K562 (cell line): ENCODE data around the gene RTL1.

Source experiments
- ESRRA ChIP-seq: fragments of 450-650 bp; IDR thresholded peaks from 2 replicates; pipeline ENCODE4 v1.6.1; 2014; ENCODE audit warnings: low read depth, mild to moderate bottlenecking, moderate library complexity, borderline replicate concordance
- EZH2 ChIP-seq: IDR thresholded peaks from 2 replicates; pipeline ENCODE4 v1.6.1; 2012; ENCODE audit warnings: low read depth, mild to moderate bottlenecking, inconsistent platforms, low read length, borderline replicate concordance
- POLR2AphosphoS2 ChIP-seq: IDR thresholded peaks from 2 replicates; pipeline ENCODE4 v1.6.1; 2012; ENCODE audit warnings: low read length, improper control_type of control experiment
- SOX6 ChIP-seq: fragments of 450-650 bp; IDR thresholded peaks from 2 replicates; pipeline ENCODE4 v1.6.1; 2014; ENCODE audit warnings: mild to moderate bottlenecking
- TEAD4 ChIP-seq, 2 experiments: sonication (generic) in 1 of 2; formaldehyde crosslinking in 1 of 2; IDR thresholded peaks; 2 replicates each; pipeline versions ENCODE4 v1.6.1 to v1.8.0; 2012 to 2022; ENCODE audit warnings: borderline replicate concordance in 1 of 2, inconsistent platforms in 1 of 2, low read length in 1 of 2, mild to moderate bottlenecking in 1 of 2, missing genetic modification reagents in 1 of 2
- TF ChIP-seq, protein P1 (sequence below), 2 experiments: fragments of 450-650 bp in 1 of 2; sonication (generic) in 1 of 2; formaldehyde crosslinking in 1 of 2; IDR thresholded peaks in 1 of 2; conservative IDR thresholded peaks in 1 of 2; 2 replicates each; pipeline versions ENCODE4 v1.6.1 to v1.8.1; 2016 to 2023; ENCODE audit warnings: mild to moderate bottlenecking in 2 of 2, moderate library complexity in 2 of 2, inconsistent platforms in 1 of 2, missing genetic modification reagents in 1 of 2
- TF ChIP-seq, protein P2 (sequence below), 3 experiments: IDR thresholded peaks in 2 of 3; conservative IDR thresholded peaks in 1 of 3; 2 replicates each; pipeline ENCODE4 v1.5.1; 2011 to 2012; ENCODE audit warnings: low read length in 3 of 3, mild to moderate bottlenecking in 3 of 3, control low read depth in 2 of 3, improper control_type of control experiment in 1 of 3, inconsistent platforms in 1 of 3, low read depth in 1 of 3, mixed read lengths in 1 of 3, moderate library complexity in 1 of 3; ENCODE audit not compliant: insufficient read depth in 2 of 3
- TF ChIP-seq, protein P3 (sequence below): fragments of 450-650 bp; formaldehyde crosslinking; IDR thresholded peaks from 2 replicates; pipeline ENCODE4 v1.4.0; 2020; ENCODE audit warnings: mild to moderate bottlenecking, mixed read lengths
- TF ChIP-seq, protein P4 (sequence below): sonication (generic); formaldehyde crosslinking; IDR thresholded peaks from 2 replicates; pipeline ENCODE4 v1.5.0; 2020; ENCODE audit warnings: missing genetic modification reagents

DNA sequence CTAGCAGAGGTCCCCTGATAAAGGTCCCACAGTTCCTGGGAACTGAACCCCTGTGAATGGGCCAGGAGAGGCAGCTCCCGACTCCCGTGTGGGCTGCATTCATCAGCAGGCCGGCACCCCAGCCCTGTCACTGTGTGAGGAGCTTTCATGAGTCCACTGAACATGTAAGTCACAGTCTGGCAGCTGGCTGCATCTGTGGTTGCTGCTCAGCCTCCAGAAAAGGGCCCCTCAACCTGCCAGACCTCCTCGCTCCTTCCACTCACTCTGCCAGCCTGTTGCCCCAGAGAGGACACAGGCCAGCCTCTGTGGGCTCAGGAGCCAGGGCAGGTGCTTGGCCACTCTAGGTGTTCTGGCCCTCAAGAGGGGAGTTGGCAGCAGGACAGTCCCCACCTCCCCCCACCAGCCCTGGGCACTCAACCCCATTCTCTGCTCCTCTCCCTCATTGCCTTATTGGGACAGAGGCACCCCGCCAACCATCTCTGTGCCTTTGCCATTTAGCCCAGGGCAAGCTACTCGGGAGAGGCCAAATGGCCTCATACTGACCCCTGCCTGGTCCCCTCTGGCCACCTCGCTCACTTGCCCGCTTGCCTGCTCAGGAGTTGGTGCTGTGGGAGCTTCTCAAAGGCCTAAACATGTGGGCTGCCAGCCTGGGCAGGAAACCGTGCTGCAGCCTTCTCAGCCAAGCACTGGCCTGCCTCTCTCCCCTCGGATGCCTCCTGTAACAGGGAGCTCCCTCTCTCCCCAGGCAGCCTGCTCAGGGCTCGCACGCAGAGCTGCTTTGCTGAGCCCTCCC is 1.9 kb downstream of the RTL1 start:
- TF ChIP-seq POLR2AphosphoS2 (no peak), TEAD4 (IDR thresholded peaks at IDR 0.05; ENCODE audit: low read length) (no peak), TEAD4 (CRISPR knock-in tag; IDR thresholded peaks at IDR 0.05; ENCODE audit: borderline replicate concordance) (no peak), SOX6 (no peak), ESRRA (no peak), EZH2 (no peak)
- TF ChIP-seq, protein P1, sequence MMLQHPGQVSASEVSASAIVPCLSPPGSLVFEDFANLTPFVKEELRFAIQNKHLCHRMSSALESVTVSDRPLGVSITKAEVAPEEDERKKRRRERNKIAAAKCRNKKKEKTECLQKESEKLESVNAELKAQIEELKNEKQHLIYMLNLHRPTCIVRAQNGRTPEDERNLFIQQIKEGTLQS (IDR thresholded peaks at IDR 0.05): no peak
- TF ChIP-seq, protein P1 (CRISPR knock-in tag; conservative IDR thresholded peaks at IDR 0.05): no peak
- TF ChIP-seq, protein P2, sequence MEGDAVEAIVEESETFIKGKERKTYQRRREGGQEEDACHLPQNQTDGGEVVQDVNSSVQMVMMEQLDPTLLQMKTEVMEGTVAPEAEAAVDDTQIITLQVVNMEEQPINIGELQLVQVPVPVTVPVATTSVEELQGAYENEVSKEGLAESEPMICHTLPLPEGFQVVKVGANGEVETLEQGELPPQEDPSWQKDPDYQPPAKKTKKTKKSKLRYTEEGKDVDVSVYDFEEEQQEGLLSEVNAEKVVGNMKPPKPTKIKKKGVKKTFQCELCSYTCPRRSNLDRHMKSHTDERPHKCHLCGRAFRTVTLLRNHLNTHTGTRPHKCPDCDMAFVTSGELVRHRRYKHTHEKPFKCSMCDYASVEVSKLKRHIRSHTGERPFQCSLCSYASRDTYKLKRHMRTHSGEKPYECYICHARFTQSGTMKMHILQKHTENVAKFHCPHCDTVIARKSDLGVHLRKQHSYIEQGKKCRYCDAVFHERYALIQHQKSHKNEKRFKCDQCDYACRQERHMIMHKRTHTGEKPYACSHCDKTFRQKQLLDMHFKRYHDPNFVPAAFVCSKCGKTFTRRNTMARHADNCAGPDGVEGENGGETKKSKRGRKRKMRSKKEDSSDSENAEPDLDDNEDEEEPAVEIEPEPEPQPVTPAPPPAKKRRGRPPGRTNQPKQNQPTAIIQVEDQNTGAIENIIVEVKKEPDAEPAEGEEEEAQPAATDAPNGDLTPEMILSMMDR (IDR thresholded peaks at IDR 0.05 in 2 of 3, conservative IDR thresholded peaks at IDR 0.05 in 1 of 3; ENCODE audit: insufficient read depth in 2 of 3, low read depth in 1 of 3, low read length in 3 of 3): no peak
- TF ChIP-seq, protein P3, sequence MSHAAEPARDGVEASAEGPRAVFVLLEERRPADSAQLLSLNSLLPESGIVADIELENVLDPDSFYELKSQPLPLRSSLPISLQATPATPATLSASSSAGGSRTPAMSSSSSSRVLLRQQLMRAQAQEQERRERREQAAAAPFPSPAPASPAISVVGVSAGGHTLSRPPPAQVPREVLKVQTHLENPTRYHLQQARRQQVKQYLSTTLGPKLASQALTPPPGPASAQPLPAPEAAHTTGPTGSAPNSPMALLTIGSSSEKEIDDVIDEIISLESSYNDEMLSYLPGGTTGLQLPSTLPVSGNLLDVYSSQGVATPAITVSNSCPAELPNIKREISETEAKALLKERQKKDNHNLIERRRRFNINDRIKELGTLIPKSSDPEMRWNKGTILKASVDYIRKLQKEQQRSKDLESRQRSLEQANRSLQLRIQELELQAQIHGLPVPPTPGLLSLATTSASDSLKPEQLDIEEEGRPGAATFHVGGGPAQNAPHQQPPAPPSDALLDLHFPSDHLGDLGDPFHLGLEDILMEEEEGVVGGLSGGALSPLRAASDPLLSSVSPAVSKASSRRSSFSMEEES (CRISPR knock-in tag): no peak
- TF ChIP-seq, protein P4, sequence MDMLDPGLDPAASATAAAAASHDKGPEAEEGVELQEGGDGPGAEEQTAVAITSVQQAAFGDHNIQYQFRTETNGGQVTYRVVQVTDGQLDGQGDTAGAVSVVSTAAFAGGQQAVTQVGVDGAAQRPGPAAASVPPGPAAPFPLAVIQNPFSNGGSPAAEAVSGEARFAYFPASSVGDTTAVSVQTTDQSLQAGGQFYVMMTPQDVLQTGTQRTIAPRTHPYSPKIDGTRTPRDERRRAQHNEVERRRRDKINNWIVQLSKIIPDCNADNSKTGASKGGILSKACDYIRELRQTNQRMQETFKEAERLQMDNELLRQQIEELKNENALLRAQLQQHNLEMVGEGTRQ (CRISPR knock-in tag): no peak
